Measurements from ENCODE around the gene HIGD2A.

The HIGD2A gene

GRCh38 chr5:176413255-176413565 is 24.7 kb downstream of the HIGD2A start:
- Histone ChIP-seq H3K4me1 (ENCODE audit: control insufficient read depth, insufficient read depth, low read length) (peaks cover 57% of the 10 kb centered on the region), H3K9me3 (replicated peaks; ENCODE audit: low read length) (no peaks in the 10 kb centered on the region), H3K27me3 (ENCODE audit: control insufficient read depth, insufficient read depth, low read length) (no peaks in the 10 kb centered on the region), H3K9ac (ENCODE audit: low read depth, low read length) (peak overlapping the region; percentile 31), H3K4me3 (ENCODE audit: low read length) (peak overlapping the region; percentile 29), H3K36me3 (ENCODE audit: insufficient read depth, low read length) (peaks cover 8% of the 10 kb centered on the region), H3K4me2 (ENCODE audit: low read length) (peak overlapping the region; percentile 92)

GRCh38 chr5:176413709-176414191 is 25.2 kb downstream of the HIGD2A start:
- Histone ChIP-seq H3K4me1 (ENCODE audit: control insufficient read depth, insufficient read depth, low read length) (peaks cover 57% of the 10 kb centered on the region), H3K9ac (ENCODE audit: low read depth, low read length) (peak overlapping the region; percentile 31), H3K36me3 (ENCODE audit: insufficient read depth, low read length) (peaks cover 5% of the 10 kb centered on the region)

GRCh38 chr5:176414704-176415103 is 26.2 kb downstream of the HIGD2A start:
- peak overlapping the region; percentile 92 for H3K4me2 ChIP-seq (ENCODE audit: low read length)
- H3K4me1 ChIP-seq (ENCODE audit: control insufficient read depth, insufficient read depth, low read length): peaks cover 57% of the 10 kb centered on the region
- H3K36me3 ChIP-seq (ENCODE audit: insufficient read depth, low read length): peaks cover 1% of the 10 kb centered on the region
- peak overlapping the region; percentile 96 for H3K4me3 ChIP-seq (ENCODE audit: low read length)
- peak overlapping the region; percentile 42 for H3K9ac ChIP-seq (ENCODE audit: low read depth, low read length)
- H3K9me3 ChIP-seq (replicated peaks; ENCODE audit: low read length): no peaks in the 10 kb centered on the region
- H3K27me3 ChIP-seq (ENCODE audit: control insufficient read depth, insufficient read depth, low read length): no peaks in the 10 kb centered on the region

More at GRCh38 chr5:176413709-176414191, 25.2 kb downstream of the HIGD2A start:
- Histone ChIP-seq H3K4me3 (ENCODE audit: low read length) (peak overlapping the region; percentile 29), H3K4me2 (ENCODE audit: low read length) (peak overlapping the region; percentile 92), H3K9me3 (replicated peaks; ENCODE audit: low read length) (no peaks in the 10 kb centered on the region), H3K27me3 (ENCODE audit: control insufficient read depth, insufficient read depth, low read length) (no peaks in the 10 kb centered on the region)

GRCh38 chr5:176415240-176415951 is 26.8 kb downstream of the HIGD2A start:
- Histone ChIP-seq H3K36me3 (ENCODE audit: insufficient read depth, low read length) (no peaks in the 10 kb centered on the region), H3K4me3 (ENCODE audit: low read length) (peak overlapping the region; percentile 96), H3K9me3 (replicated peaks; ENCODE audit: low read length) (no peaks in the 10 kb centered on the region), H3K9ac (ENCODE audit: low read depth, low read length) (peak overlapping the region; percentile 94), H3K27me3 (ENCODE audit: control insufficient read depth, insufficient read depth, low read length) (peaks cover 4% of the 10 kb centered on the region), H3K4me2 (ENCODE audit: low read length) (peak overlapping the region; percentile 92), H3K4me1 (ENCODE audit: control insufficient read depth, insufficient read depth, low read length) (peaks cover 57% of the 10 kb centered on the region)

- Histone ChIP-seq H3K9me3 (replicated peaks; ENCODE audit: low read length) (no peaks in the 10 kb centered on the region), H3K4me2 (ENCODE audit: low read length) (peak within 1 kb of the TSS; percentile 92), H3K4me1 (ENCODE audit: control insufficient read depth, insufficient read depth, low read length) (peaks cover 49% of the 10 kb centered on the region), H3K27me3 (ENCODE audit: control insufficient read depth, insufficient read depth, low read length) (peaks cover 6% of the 10 kb centered on the region), H3K4me3 (ENCODE audit: low read length) (peak within 1 kb of the TSS; percentile 96), H3K36me3 (ENCODE audit: insufficient read depth, low read length) (no peaks in the 10 kb centered on the region), H3K9ac (ENCODE audit: low read depth, low read length) (peak within 1 kb of the TSS; percentile 94)
Observed at GRCh38 chr5:176415952-176416924, 27.7 kb downstream of the HIGD2A start, which contains the start of gene CLTB. Gene CLTB, minus strand, starts transcription at chr5:176416539. Its CDS starts 176 bp downstream, at chr5:176416363.

GRCh38 chr5:176416965-176417364 is 28.4 kb downstream of the HIGD2A start:
- no peaks in the 10 kb centered on the region for H3K36me3 ChIP-seq (ENCODE audit: insufficient read depth, low read length)
- peaks cover 43% of the 10 kb centered on the region for H3K4me1 ChIP-seq (ENCODE audit: control insufficient read depth, insufficient read depth, low read length)
- peak overlapping the region; percentile 10 for H3K9ac ChIP-seq (ENCODE audit: low read depth, low read length)
- H3K4me3 ChIP-seq (ENCODE audit: low read length): peak overlapping the region; percentile 96
- peaks cover 6% of the 10 kb centered on the region for H3K27me3 ChIP-seq (ENCODE audit: control insufficient read depth, insufficient read depth, low read length)
- H3K9me3 ChIP-seq (replicated peaks; ENCODE audit: low read length): no peaks in the 10 kb centered on the region
- H3K4me2 ChIP-seq (ENCODE audit: low read length): peak overlapping the region; percentile 92

GRCh38 chr5:176418251-176418650 is 29.7 kb downstream of the HIGD2A start:
- Histone ChIP-seq H3K4me1 (ENCODE audit: control insufficient read depth, insufficient read depth, low read length) (peaks cover 30% of the 10 kb centered on the region), H3K27me3 (ENCODE audit: control insufficient read depth, insufficient read depth, low read length) (peaks cover 12% of the 10 kb centered on the region), H3K9ac (ENCODE audit: low read depth, low read length) (no peak overlapping the region), H3K36me3 (ENCODE audit: insufficient read depth, low read length) (no peaks in the 10 kb centered on the region), H3K4me3 (ENCODE audit: low read length) (no peak overlapping the region), H3K9me3 (replicated peaks; ENCODE audit: low read length) (no peaks in the 10 kb centered on the region), H3K4me2 (ENCODE audit: low read length) (no peak overlapping the region)

- H3K4me1 ChIP-seq (ENCODE audit: control insufficient read depth, insufficient read depth, low read length): peaks cover 12% of the 10 kb centered on the region
- no peak overlapping the region for H3K4me3 ChIP-seq (ENCODE audit: low read length)
- no peak overlapping the region for H3K4me2 ChIP-seq (ENCODE audit: low read length)
- no peaks in the 10 kb centered on the region for H3K36me3 ChIP-seq (ENCODE audit: insufficient read depth, low read length)
- no peaks in the 10 kb centered on the region for H3K9me3 ChIP-seq (replicated peaks; ENCODE audit: low read length)
- H3K9ac ChIP-seq (ENCODE audit: low read depth, low read length): no peak overlapping the region
- peaks cover 12% of the 10 kb centered on the region for H3K27me3 ChIP-seq (ENCODE audit: control insufficient read depth, insufficient read depth, low read length)
Observed at GRCh38 chr5:176420086-176420485, 31.5 kb downstream of the HIGD2A start.

- H3K9me3 ChIP-seq (replicated peaks; ENCODE audit: low read length): no peaks in the 10 kb centered on the region
- no peak overlapping the region for H3K4me2 ChIP-seq (ENCODE audit: low read length)
- H3K4me1 ChIP-seq (ENCODE audit: control insufficient read depth, insufficient read depth, low read length): peaks cover 6% of the 10 kb centered on the region
- no peak overlapping the region for H3K4me3 ChIP-seq (ENCODE audit: low read length)
- H3K27me3 ChIP-seq (ENCODE audit: control insufficient read depth, insufficient read depth, low read length): peaks cover 12% of the 10 kb centered on the region
- no peaks in the 10 kb centered on the region for H3K36me3 ChIP-seq (ENCODE audit: insufficient read depth, low read length)
- H3K9ac ChIP-seq (ENCODE audit: low read depth, low read length): no peak overlapping the region
Observed at GRCh38 chr5:176420972-176421544, 32.5 kb downstream of the HIGD2A start.

GRCh38 chr5:176424181-176424580 is 35.6 kb downstream of the HIGD2A start:
- Histone ChIP-seq H3K4me2 (ENCODE audit: low read length) (no peak overlapping the region), H3K4me1 (ENCODE audit: control insufficient read depth, insufficient read depth, low read length) (no peaks in the 10 kb centered on the region), H3K9ac (ENCODE audit: low read depth, low read length) (no peak overlapping the region), H3K36me3 (ENCODE audit: insufficient read depth, low read length) (no peaks in the 10 kb centered on the region), H3K9me3 (replicated peaks; ENCODE audit: low read length) (no peaks in the 10 kb centered on the region), H3K4me3 (ENCODE audit: low read length) (no peak overlapping the region), H3K27me3 (ENCODE audit: control insufficient read depth, insufficient read depth, low read length) (peaks cover 12% of the 10 kb centered on the region)

GRCh38 chr5:176425138-176425537 is 36.6 kb downstream of the HIGD2A start:
- no peak overlapping the region for H3K4me3 ChIP-seq (ENCODE audit: low read length)
- no peaks in the 10 kb centered on the region for H3K4me1 ChIP-seq (ENCODE audit: control insufficient read depth, insufficient read depth, low read length)
- H3K9ac ChIP-seq (ENCODE audit: low read depth, low read length): no peak overlapping the region
- H3K36me3 ChIP-seq (ENCODE audit: insufficient read depth, low read length): no peaks in the 10 kb centered on the region
- peaks cover 11% of the 10 kb centered on the region for H3K27me3 ChIP-seq (ENCODE audit: control insufficient read depth, insufficient read depth, low read length)
- no peak overlapping the region for H3K4me2 ChIP-seq (ENCODE audit: low read length)
- H3K9me3 ChIP-seq (replicated peaks; ENCODE audit: low read length): no peaks in the 10 kb centered on the region
